ENCODE measurements around the gene STMN1.
"Not testable (repeated sequence)": the region's sequence is repeated elsewhere in the genome, so short reads cannot be mapped to it uniquely, and the experiment has no call there.

The STMN1 gene

DNA sequence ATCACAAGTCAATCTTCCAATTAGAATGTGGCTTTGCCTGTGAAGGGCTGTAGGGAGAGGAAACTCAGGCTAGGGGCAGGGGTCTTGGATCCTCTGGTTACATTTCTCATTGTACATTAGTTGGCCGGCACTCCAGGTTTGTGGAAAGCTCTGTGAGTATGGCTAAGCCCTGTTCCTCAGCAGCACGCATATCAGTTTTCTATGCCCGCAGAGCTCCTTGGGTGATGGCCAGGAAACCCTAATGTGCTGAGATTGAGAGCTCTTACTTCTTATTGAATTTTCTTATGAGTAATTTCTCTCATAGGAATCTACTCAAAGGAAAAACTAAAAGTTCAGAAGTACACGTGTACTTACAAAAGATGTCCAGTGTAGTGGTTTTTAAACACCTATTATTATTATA is 30.7 kb upstream of the STMN1 start:
- no peaks in the 10 kb centered on the region for H3K9me3 ChIP-seq (ENCODE audit: control insufficient read depth in 5 of 5, low read length in 5 of 5)
- H3K27ac ChIP-seq (ENCODE audit: low read depth, low read length): no peak overlapping the region
- no peak overlapping the region for H3K9ac ChIP-seq (ENCODE audit: low read length in 5 of 5)
- peaks cover 0 to 10% (median 6%) of the 10 kb centered on the region in 5 donors for H3K4me1 ChIP-seq (ENCODE audit: control insufficient read depth in 5 of 5, insufficient read depth in 5 of 5, low read length in 5 of 5)
- H3K4me3 ChIP-seq (ENCODE audit: low read depth in 1 of 5, low read length in 5 of 5): no peak overlapping the region
- no peaks in the 10 kb centered on the region for H3K36me3 ChIP-seq (ENCODE audit: control insufficient read depth in 5 of 5, insufficient read depth in 5 of 5, low read length in 5 of 5)
- H3K27me3 ChIP-seq (ENCODE audit: control insufficient read depth in 5 of 5, insufficient read depth in 4 of 5, low read length in 5 of 5): no peaks in the 10 kb centered on the region

DNA sequence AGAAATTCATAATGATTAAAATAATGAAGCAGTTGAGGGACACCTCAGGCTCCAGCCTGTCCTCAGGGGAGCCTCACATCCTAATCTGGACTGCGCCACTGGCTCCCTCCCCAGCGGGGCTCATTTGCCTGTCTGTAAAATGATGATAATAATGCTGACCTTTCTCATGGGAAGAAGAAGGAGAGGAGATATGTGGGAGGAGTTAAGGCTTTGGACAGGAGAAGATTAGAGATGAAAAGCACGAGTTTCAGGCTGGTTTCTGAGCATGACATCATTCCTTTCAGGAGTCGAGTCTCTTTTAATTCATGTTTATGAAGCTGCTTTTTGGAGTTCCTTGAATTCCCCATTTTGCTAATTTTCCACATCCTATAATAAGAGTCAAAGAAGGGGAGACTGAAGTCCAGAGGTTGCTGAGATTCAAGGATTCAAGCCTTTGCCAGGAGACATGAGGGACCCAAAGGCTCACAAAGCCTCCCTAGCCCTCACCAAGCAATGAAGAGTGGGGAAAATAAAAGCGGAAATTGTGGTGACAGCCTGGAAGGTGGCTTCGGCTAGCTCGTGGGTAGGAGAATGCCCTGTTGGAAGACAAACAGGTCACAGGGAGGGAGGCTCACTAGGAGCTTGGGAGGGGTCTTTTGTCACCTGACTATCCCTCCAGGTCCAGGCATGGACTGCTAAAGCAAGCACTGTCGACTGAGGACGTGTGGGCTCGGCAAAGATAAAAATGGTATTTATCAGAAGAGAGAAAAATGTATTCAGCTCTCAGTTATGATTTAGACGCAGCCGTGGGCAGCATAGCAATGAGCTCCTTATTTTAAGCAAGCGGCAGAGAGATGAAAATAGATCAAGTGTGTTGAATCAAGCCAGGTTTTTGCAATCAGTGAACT is 27.5 kb upstream of the STMN1 start:
- Histone ChIP-seq H3K4me1 (ENCODE audit: control insufficient read depth in 5 of 5, insufficient read depth in 5 of 5, low read length in 5 of 5) (peaks cover 0 to 29% (median 10%) of the 10 kb centered on the region in 5 donors), H3K4me3 (ENCODE audit: low read depth in 1 of 5, low read length in 5 of 5) (no peak overlapping the region), H3K27ac (ENCODE audit: low read depth, low read length) (no peak overlapping the region), H3K9ac (ENCODE audit: low read length in 5 of 5) (no peak overlapping the region), H3K36me3 (ENCODE audit: control insufficient read depth in 5 of 5, insufficient read depth in 5 of 5, low read length in 5 of 5) (no peaks in the 10 kb centered on the region), H3K27me3 (ENCODE audit: control insufficient read depth in 5 of 5, insufficient read depth in 4 of 5, low read length in 5 of 5) (peaks cover 0 to 2% (median 0%) of the 10 kb centered on the region in 5 donors), H3K9me3 (ENCODE audit: control insufficient read depth in 5 of 5, low read length in 5 of 5) (no peaks in the 10 kb centered on the region)

DNA sequence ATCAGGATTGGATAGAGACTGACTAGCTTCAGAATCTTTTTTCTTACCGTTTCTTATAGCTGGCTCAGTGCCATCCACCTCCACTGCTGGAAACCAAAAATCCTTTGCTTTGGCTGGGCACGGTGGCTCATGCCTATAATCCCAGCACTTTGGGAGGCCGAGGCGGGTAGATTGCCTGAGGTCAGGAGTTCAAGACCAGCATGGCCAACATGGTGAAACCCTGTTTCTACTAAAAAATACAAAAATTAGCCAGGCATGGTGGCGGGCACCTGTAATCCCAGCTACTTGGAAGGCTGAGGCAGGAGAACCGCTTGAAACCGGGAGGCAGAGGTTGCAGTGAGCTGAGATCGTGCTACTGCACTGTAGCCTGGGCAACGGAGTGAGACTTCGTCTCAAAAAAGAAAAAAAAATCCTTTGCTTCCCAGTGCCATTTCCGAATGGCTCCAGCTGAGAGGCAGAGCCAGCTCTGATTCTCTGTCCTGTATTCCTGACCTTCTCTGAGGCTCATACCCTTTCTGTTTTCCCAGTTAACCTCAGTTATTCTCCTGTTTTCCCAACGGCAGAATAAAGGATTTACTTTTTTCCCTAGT is 26.7 kb upstream of the STMN1 start:
- not testable (repeated sequence) for H3K9ac ChIP-seq (ENCODE audit: low read length in 5 of 5); H3K4me3 ChIP-seq (ENCODE audit: low read depth in 1 of 5, low read length in 5 of 5); H3K27me3 ChIP-seq (ENCODE audit: control insufficient read depth in 5 of 5, insufficient read depth in 4 of 5, low read length in 5 of 5); H3K9me3 ChIP-seq (ENCODE audit: control insufficient read depth in 5 of 5, low read length in 5 of 5); H3K27ac ChIP-seq (ENCODE audit: low read depth, low read length); H3K36me3 ChIP-seq (ENCODE audit: control insufficient read depth in 5 of 5, insufficient read depth in 5 of 5, low read length in 5 of 5)
- H3K4me1 ChIP-seq (ENCODE audit: control insufficient read depth in 5 of 5, insufficient read depth in 5 of 5, low read length in 5 of 5): peaks cover 0 to 35% (median 13%) of the 10 kb centered on the region in 5 donors

DNA sequence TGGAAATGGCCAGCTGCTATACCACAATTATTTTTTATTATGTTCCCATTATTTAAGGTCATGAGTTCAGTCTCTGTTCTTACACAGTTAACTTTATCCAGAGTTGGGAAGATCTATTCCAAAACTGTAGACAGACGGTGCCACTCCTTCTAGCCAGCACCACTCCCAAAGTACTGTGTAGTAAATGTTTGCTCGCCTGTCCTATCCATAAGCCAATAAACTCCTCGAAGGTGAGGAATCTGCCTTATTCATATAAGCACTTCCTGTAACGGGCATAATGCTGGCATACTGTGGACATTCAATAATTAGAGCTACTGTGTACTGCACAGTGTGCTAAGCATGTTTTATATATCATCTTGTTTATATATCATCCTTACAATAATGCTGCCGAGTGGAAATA is 26.1 kb upstream of the STMN1 start:
- H3K9me3 ChIP-seq (ENCODE audit: control insufficient read depth in 5 of 5, low read length in 5 of 5): no peaks in the 10 kb centered on the region
- no peak overlapping the region for H3K27ac ChIP-seq (ENCODE audit: low read depth, low read length)
- peaks cover 0 to 5% (median 3%) of the 10 kb centered on the region in 5 donors for H3K27me3 ChIP-seq (ENCODE audit: control insufficient read depth in 5 of 5, insufficient read depth in 4 of 5, low read length in 5 of 5)
- H3K4me3 ChIP-seq (ENCODE audit: low read depth in 1 of 5, low read length in 5 of 5): no peak overlapping the region
- H3K36me3 ChIP-seq (ENCODE audit: control insufficient read depth in 5 of 5, insufficient read depth in 5 of 5, low read length in 5 of 5): no peaks in the 10 kb centered on the region
- no peak overlapping the region for H3K9ac ChIP-seq (ENCODE audit: low read length in 5 of 5)
- peaks cover 0 to 41% (median 14%) of the 10 kb centered on the region in 5 donors for H3K4me1 ChIP-seq (ENCODE audit: control insufficient read depth in 5 of 5, insufficient read depth in 5 of 5, low read length in 5 of 5)

DNA sequence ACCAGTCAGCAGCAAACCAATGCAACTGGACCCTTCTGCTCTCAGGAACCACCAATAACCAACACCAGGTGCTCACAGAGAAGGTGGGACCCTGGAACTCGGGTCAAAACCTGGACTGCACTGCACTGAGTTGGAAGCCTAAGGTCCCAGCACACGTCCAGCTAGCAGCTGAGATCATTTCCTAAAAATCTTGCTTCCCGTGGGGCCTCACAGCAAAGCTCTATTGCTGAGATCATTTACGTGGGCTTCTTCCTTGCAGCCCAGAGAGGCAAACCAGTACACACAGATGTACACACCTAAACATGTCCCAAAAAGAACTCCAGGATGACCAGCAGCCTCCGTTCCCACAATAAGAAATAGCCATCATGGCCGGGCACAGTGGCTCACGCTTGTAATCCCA is 22.8 kb upstream of the STMN1 start:
- Histone ChIP-seq H3K4me3 (ENCODE audit: low read depth in 1 of 5, low read length in 5 of 5) (no peak overlapping the region), H3K27me3 (ENCODE audit: control insufficient read depth in 5 of 5, insufficient read depth in 4 of 5, low read length in 5 of 5) (peaks cover 0 to 8% (median 5%) of the 10 kb centered on the region in 5 donors), H3K4me1 (ENCODE audit: control insufficient read depth in 5 of 5, insufficient read depth in 5 of 5, low read length in 5 of 5) (peaks cover 0 to 47% (median 20%) of the 10 kb centered on the region in 5 donors), H3K9me3 (ENCODE audit: control insufficient read depth in 5 of 5, low read length in 5 of 5) (no peaks in the 10 kb centered on the region), H3K36me3 (ENCODE audit: control insufficient read depth in 5 of 5, insufficient read depth in 5 of 5, low read length in 5 of 5) (no peaks in the 10 kb centered on the region), H3K9ac (ENCODE audit: low read length in 5 of 5) (no peak overlapping the region), H3K27ac (ENCODE audit: low read depth, low read length) (no peak overlapping the region)

GRCh38 chr1:25927521-25928265 is 21.5 kb upstream of the STMN1 start:
- Histone ChIP-seq H3K9me3 (ENCODE audit: control insufficient read depth in 5 of 5, low read length in 5 of 5) (no peaks in the 10 kb centered on the region), H3K4me1 (ENCODE audit: control insufficient read depth in 5 of 5, insufficient read depth in 5 of 5, low read length in 5 of 5) (peaks cover 0 to 55% (median 27%) of the 10 kb centered on the region in 5 donors), H3K4me3 (ENCODE audit: low read depth in 1 of 5, low read length in 5 of 5) (no peak overlapping the region), H3K27ac (ENCODE audit: low read depth, low read length) (no peak overlapping the region), H3K9ac (ENCODE audit: low read length in 5 of 5) (no peak overlapping the region), H3K36me3 (ENCODE audit: control insufficient read depth in 5 of 5, insufficient read depth in 5 of 5, low read length in 5 of 5) (no peaks in the 10 kb centered on the region), H3K27me3 (ENCODE audit: control insufficient read depth in 5 of 5, insufficient read depth in 4 of 5, low read length in 5 of 5) (peaks cover 0 to 8% (median 5%) of the 10 kb centered on the region in 5 donors)

- Histone ChIP-seq H3K9me3 (ENCODE audit: control insufficient read depth in 5 of 5, low read length in 5 of 5) (no peaks in the 10 kb centered on the region), H3K27me3 (ENCODE audit: control insufficient read depth in 5 of 5, insufficient read depth in 4 of 5, low read length in 5 of 5) (peaks cover 0 to 9% (median 6%) of the 10 kb centered on the region in 5 donors), H3K36me3 (ENCODE audit: control insufficient read depth in 5 of 5, insufficient read depth in 5 of 5, low read length in 5 of 5) (no peaks in the 10 kb centered on the region), H3K27ac (ENCODE audit: low read depth, low read length) (no peak overlapping the region), H3K4me1 (ENCODE audit: control insufficient read depth in 5 of 5, insufficient read depth in 5 of 5, low read length in 5 of 5) (peaks cover 0 to 56% (median 33%) of the 10 kb centered on the region in 5 donors), H3K9ac (ENCODE audit: low read length in 5 of 5) (no peak overlapping the region), H3K4me3 (ENCODE audit: low read depth in 1 of 5, low read length in 5 of 5) (no peak overlapping the region)
Measured at GRCh38 chr1:25926731-25927496, 20.7 kb upstream of the STMN1 start.

DNA sequence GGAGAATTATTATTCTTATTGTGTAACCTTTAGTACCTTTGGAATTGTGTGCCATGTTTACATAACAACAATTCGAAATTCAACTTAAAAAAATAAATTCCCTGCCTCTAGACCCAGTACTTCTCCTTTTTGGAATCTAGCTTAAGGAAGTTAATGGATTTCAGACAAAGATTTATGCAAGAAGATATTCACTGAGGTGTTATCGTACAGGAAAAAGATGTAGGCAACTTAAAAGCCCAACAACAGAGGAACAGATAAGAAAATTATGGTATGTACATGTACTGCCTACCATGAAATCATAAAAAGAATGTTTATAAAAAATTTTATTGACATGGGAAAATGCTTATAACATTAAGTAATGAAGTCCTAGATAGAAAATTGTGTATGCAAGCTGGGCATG is 18.2 kb upstream of the STMN1 start:
- peaks cover 0 to 9% (median 6%) of the 10 kb centered on the region in 5 donors for H3K27me3 ChIP-seq (ENCODE audit: control insufficient read depth in 5 of 5, insufficient read depth in 4 of 5, low read length in 5 of 5)
- peaks cover 0 to 46% (median 33%) of the 10 kb centered on the region in 5 donors for H3K4me1 ChIP-seq (ENCODE audit: control insufficient read depth in 5 of 5, insufficient read depth in 5 of 5, low read length in 5 of 5)
- H3K27ac ChIP-seq (ENCODE audit: low read depth, low read length): no peak overlapping the region
- no peak overlapping the region for H3K9ac ChIP-seq (ENCODE audit: low read length in 5 of 5)
- H3K9me3 ChIP-seq (ENCODE audit: control insufficient read depth in 5 of 5, low read length in 5 of 5): no peaks in the 10 kb centered on the region
- H3K36me3 ChIP-seq (ENCODE audit: control insufficient read depth in 5 of 5, insufficient read depth in 5 of 5, low read length in 5 of 5): no peaks in the 10 kb centered on the region
- no peak overlapping the region for H3K4me3 ChIP-seq (ENCODE audit: low read depth in 1 of 5, low read length in 5 of 5)

- peaks cover 0 to 9% (median 6%) of the 10 kb centered on the region in 5 donors for H3K27me3 ChIP-seq (ENCODE audit: control insufficient read depth in 5 of 5, insufficient read depth in 4 of 5, low read length in 5 of 5)
- peak overlapping the region; percentile 45 to 71 (median 68) for H3K4me3 ChIP-seq (ENCODE audit: low read depth in 1 of 5, low read length in 5 of 5)
- H3K9ac ChIP-seq (ENCODE audit: low read length in 5 of 5): peak overlapping the region in 3 of 5 donors; percentile 6 to 73 (median 60)
- no peaks in the 10 kb centered on the region for H3K36me3 ChIP-seq (ENCODE audit: control insufficient read depth in 5 of 5, insufficient read depth in 5 of 5, low read length in 5 of 5)
- no peaks in the 10 kb centered on the region for H3K9me3 ChIP-seq (ENCODE audit: control insufficient read depth in 5 of 5, low read length in 5 of 5)
- peaks cover 0 to 40% (median 31%) of the 10 kb centered on the region in 5 donors for H3K4me1 ChIP-seq (ENCODE audit: control insufficient read depth in 5 of 5, insufficient read depth in 5 of 5, low read length in 5 of 5)
- H3K27ac ChIP-seq (ENCODE audit: low read depth, low read length): peak overlapping the region; percentile 41
Measured at GRCh38 chr1:25922971-25923552, 16.8 kb upstream of the STMN1 start.
